HCT116 (cell line): ENCODE measurements around the gene ARL15. TPM values are rescaled to one million over a fixed set of nuclear protein-coding genes. Genes with fewer than 3 reads are reported as not detected.

Experiments
- ATAC-seq: fragments of 200-7000 bp; cut with Tn5 transposase; 2 replicates; pipeline ENCODE4 v1.9.1; 2020; ENCODE audit warnings: mild to moderate bottlenecking, moderate library complexity
- BruUV-seq: library from RNA; stranded (reverse); fragments of 400-500 nt; replicated peaks from 2 replicates; lab custom pipeline; 2021; lab: Mats Ljungman, UMichigan
- CTCF ChIA-PET: fragments of 300-600 bp; sonication (Branson Sonifier 250); formaldehyde crosslinking; loops from one replicate; lab custom pipeline; 2021; ENCODE audit warnings: antibody characterized with exemption; lab: Charles Lee
- POLR2A ChIA-PET: fragments of 300-600, 350-600 bp; sonication (Branson Sonifier 250); formaldehyde crosslinking; loops from one replicate; lab custom pipeline; 2021; ENCODE audit warnings: antibody characterized with exemption; lab: Charles Lee
- RAD21 ChIA-PET, 2 experiments: fragments of 300-600 bp; sonication (Branson Sonifier 250); formaldehyde crosslinking; loops; one replicate each; lab custom pipeline; 2023; ENCODE audit warnings: low total read pairs in 2 of 2; ENCODE audit not compliant: uncharacterized antibody in 2 of 2, unreplicated experiment in 2 of 2, low non-redundant PET in 1 of 2; lab: Charles Lee
- DNase-seq: peaks from one replicate; pipeline ENCODE4 v3.0.0-alpha.2; 2010; ENCODE audit warnings: low read depth, low spot score
- H2AFZ ChIP-seq: fragments of 200-600 bp; shearing (Covaris generic), sonication (generic); 2 replicates; pipeline ENCODE4 v1.6.1; 2017; ENCODE audit warnings: low read depth, mixed run types, mixed read lengths, antibody characterized with exemption, low read length; ENCODE audit not compliant: poor library complexity, severe bottlenecking
- H3K27ac ChIP-seq: 2 replicates; pipeline ENCODE4 v1.5.1; 2012; ENCODE audit warnings: low read depth, low read length
- H3K27me3 ChIP-seq: fragments of 200-600 bp; sonication (generic); 2 replicates; pipeline ENCODE4 v1.6.1; 2016; ENCODE audit warnings: mixed run types, low read length, mixed read lengths; ENCODE audit not compliant: insufficient read depth
- H3K36me3 ChIP-seq, 2 experiments: fragments of 200-500 bp in 1 of 2; fragments of 200-600 bp in 1 of 2; sonication (Bioruptor generic) in 1 of 2; sonication (generic) in 1 of 2; 2 replicates each; pipeline versions ENCODE4 v1.5.1 to v1.6.1; 2014 to 2016; ENCODE audit warnings: low read length in 2 of 2, inconsistent platforms in 1 of 2, mixed read lengths in 1 of 2, mixed run types in 1 of 2; ENCODE audit not compliant: insufficient read depth in 2 of 2, control insufficient read depth in 1 of 2
- H3K4me1 ChIP-seq, 2 experiments: fragments of 200-600 bp in 1 of 2; sonication (generic) in 1 of 2; 2 replicates each; pipeline versions ENCODE4 v1.5.1 to v1.6.1; 2012 to 2017; ENCODE audit warnings: low read length in 2 of 2, inconsistent platforms in 1 of 2, mild to moderate bottlenecking in 1 of 2, mixed read lengths in 1 of 2, mixed run types in 1 of 2, moderate library complexity in 1 of 2; ENCODE audit not compliant: insufficient read depth in 2 of 2, control insufficient read depth in 1 of 2
- H3K4me2 ChIP-seq: fragments of 200-600 bp; sonication (generic); 2 replicates; pipeline ENCODE4 v1.6.1; 2017; ENCODE audit warnings: mixed run types, low read length, mixed read lengths
- H3K4me3 ChIP-seq, 2 experiments: fragments of 200-600 bp in 1 of 2; sonication (generic) in 1 of 2; replicated peaks in 1 of 2; 2 replicates each; pipeline ENCODE4 v1.5.1; 2011 to 2016; ENCODE audit warnings: low read length in 2 of 2, control low read depth in 1 of 2, low read depth in 1 of 2, mild to moderate bottlenecking in 1 of 2, mixed read lengths in 1 of 2, mixed run types in 1 of 2
- H3K79me2 ChIP-seq: fragments of 200-600 bp; sonication (generic); 2 replicates; pipeline ENCODE4 v1.6.1; 2017; ENCODE audit warnings: mild to moderate bottlenecking, mixed run types, low read length, moderate library complexity, mixed read lengths; ENCODE audit not compliant: insufficient read depth
- H3K9ac ChIP-seq: fragments of 200-600 bp; sonication (generic); 2 replicates; pipeline ENCODE4 v1.6.1; 2016; ENCODE audit warnings: low read length, mixed read lengths
- H3K9me2 ChIP-seq: fragments of 200-600 bp; sonication (generic), shearing (Covaris generic); 2 replicates; pipeline ENCODE4 v1.6.1; 2017; ENCODE audit warnings: mixed run types, mild to moderate bottlenecking, moderate library complexity; ENCODE audit not compliant: insufficient read depth
- H3K9me3 ChIP-seq, 2 experiments: fragments of 200-500 bp in 1 of 2; fragments of 200-600 bp in 1 of 2; sonication (Bioruptor generic) in 1 of 2; sonication (generic) in 1 of 2; 2 replicates each; pipeline ENCODE4 v1.6.1; 2014 to 2017; ENCODE audit warnings: low read length in 2 of 2, mixed read lengths in 2 of 2, inconsistent platforms in 1 of 2, low read depth in 1 of 2, mild to moderate bottlenecking in 1 of 2, mixed run types in 1 of 2, moderate library complexity in 1 of 2; ENCODE audit not compliant: control insufficient read depth in 1 of 2, insufficient read depth in 1 of 2
- H4K20me1 ChIP-seq: fragments of 200-600 bp; sonication (generic), shearing (Covaris generic); 2 replicates; pipeline ENCODE4 v1.6.1; 2017; ENCODE audit warnings: mixed run types, mild to moderate bottlenecking, moderate library complexity; ENCODE audit not compliant: insufficient read depth
- ATF3 ChIP-seq: IDR thresholded peaks from 2 replicates; pipeline ENCODE4 v1.6.1; 2012
- CEBPB ChIP-seq: IDR thresholded peaks from 2 replicates; pipeline ENCODE4 v1.6.1; 2012; ENCODE audit warnings: low read depth
- EGR1 ChIP-seq: IDR thresholded peaks from 2 replicates; pipeline ENCODE4 v1.6.1; 2012; ENCODE audit warnings: low read depth
- MAX ChIP-seq: IDR thresholded peaks from 2 replicates; pipeline ENCODE4 v1.6.1; 2012
- POLR2A ChIP-seq: IDR thresholded peaks from 2 replicates; pipeline ENCODE4 v1.7.0; 2011; ENCODE audit warnings: borderline replicate concordance; ENCODE audit not compliant: insufficient read depth, insufficient read length; ENCODE audit errors: extremely low read depth
- RAD21 ChIP-seq: IDR thresholded peaks from 2 replicates; pipeline ENCODE4 v1.6.1; 2012; ENCODE audit warnings: low read depth, mild to moderate bottlenecking
- REST ChIP-seq: IDR thresholded peaks from 2 replicates; pipeline ENCODE4 v1.6.1; 2012; ENCODE audit warnings: low read depth
- SRF ChIP-seq: IDR thresholded peaks from 2 replicates; pipeline ENCODE4 v1.6.1; 2012; ENCODE audit warnings: low read depth
- TCF7L2 ChIP-seq: IDR thresholded peaks from 2 replicates; pipeline ENCODE4 v1.7.0; 2011; ENCODE audit warnings: borderline replicate concordance, inconsistent platforms; ENCODE audit not compliant: insufficient read depth, insufficient read length; ENCODE audit errors: extremely low read depth
- YY1 ChIP-seq: IDR thresholded peaks from 2 replicates; pipeline ENCODE4 v1.6.1; 2011; ENCODE audit warnings: low read length, low read depth, moderate library complexity, mild to moderate bottlenecking; ENCODE audit not compliant: insufficient replicate concordance; ENCODE audit errors: extremely low read depth
- ZBTB33 ChIP-seq: IDR thresholded peaks from 2 replicates; pipeline ENCODE4 v1.6.1; 2011; ENCODE audit warnings: mild to moderate bottlenecking, low read length, moderate library complexity; ENCODE audit not compliant: insufficient replicate concordance; ENCODE audit errors: extremely low read depth
- ZNF274 ChIP-seq: fragments of 200-500 bp; sonication (Bioruptor generic); IDR thresholded peaks from 2 replicates; pipeline ENCODE4 v1.6.1; 2014; ENCODE audit warnings: mild to moderate bottlenecking, low read depth, low read length, inconsistent platforms
- intact Hi-C: fragments of 100-400 bp; cut with micrococcal nuclease; formaldehyde crosslinking; loops from 2 replicates; pipeline ENCODE4 v1.10.0; 2022
- total RNA-seq: library from RNA; stranded (reverse); gene quantifications from one replicate; pipeline ENCODE4 v1.2.1, GENCODE V29; 2021; ENCODE audit not compliant: unreplicated experiment

ARL15 gene
- total RNA-seq, 1 experiment from 2014 or later = 15.0 TPM

GRCh38 chr5:53984971-53985370 lies 325.4 kb downstream of the ARL15 start (continued):
- no peak for TF ChIP-seq MAX
- TF ChIP-seq RAD21 = no peak
- TF ChIP-seq SRF = no peak
- TF ChIP-seq TCF7L2 = no peak

- Histone ChIP-seq H3K27ac (no peak overlapping the region), H2AFZ (no peak overlapping the region), H3K79me2 (no peaks in the 10 kb centered on the region), H3K9me2 (no peaks in the 10 kb centered on the region), H3K9me3 (no peaks in the 10 kb centered on the region), H3K27me3 (no peaks in the 10 kb centered on the region), H3K4me3 (no peak overlapping the region), H4K20me1 (no peaks in the 10 kb centered on the region), H3K36me3 (no peaks in the 10 kb centered on the region), H3K4me2 (no peak overlapping the region), H3K9ac (no peak overlapping the region), H3K4me1 (no peaks in the 10 kb centered on the region)
- ChIA-PET CTCF (no interaction called here), RAD21 (no interaction called here), POLR2A (no interaction called here)
- BruUV-seq = no TSS peak
- DNase-seq (no peak), ATAC-seq (no peak)
- TF ChIP-seq ATF3 (no peak), ZNF274 (no peak), ZBTB33 (no peak), REST (no peak), YY1 (no peak), RAD21 (no peak), CEBPB (no peak), EGR1 (no peak), POLR2A (no peak), MAX (no peak)
- intact Hi-C loops = no loop called here
Measured at GRCh38 chr5:53983568-53984460, 326.6 kb downstream of the ARL15 start.
